ENCODE results near the gene BPIFB3. TPM values are rescaled to one million over a fixed set of nuclear protein-coding genes. Genes with fewer than 3 reads are reported as not detected.

The BPIFB3 gene
- total RNA-seq, 4 donors from 2014 or later = not detected

- TF ChIP-seq POLR2A (IDR thresholded peaks at IDR 0.05) = no peak
- no peak for TF ChIP-seq CTCF (IDR thresholded peaks at IDR 0.05)
- Histone ChIP-seq H3K9me3 (no peaks in the 10 kb centered on the region), H3K4me3 (no peak overlapping the region), H3K36me3 (no peaks in the 10 kb centered on the region), H3K27ac (no peak overlapping the region), H3K4me1 (no peaks in the 10 kb centered on the region), H3K27me3 (no peaks in the 10 kb centered on the region)
- intact Hi-C loops (cut with DNase I; ENCODE audit: low total_unique reads) = no loop called here
- DNase-seq = no peak
These were observed 28.3 kb upstream of the BPIFB3 start for GRCh38 chr20:33025318-33025876.

GRCh38 chr20:33026072-33026778 lies 27.5 kb upstream of the BPIFB3 start:
- H3K36me3 ChIP-seq = no peaks in the 10 kb centered on the region
- DNase-seq = no peak
- no peak overlapping the region for H3K4me3 ChIP-seq
- H3K9me3 ChIP-seq = no peaks in the 10 kb centered on the region
- H3K27me3 ChIP-seq = no peaks in the 10 kb centered on the region
- H3K27ac ChIP-seq = no peak overlapping the region
- H3K4me1 ChIP-seq = no peaks in the 10 kb centered on the region
- TF ChIP-seq POLR2A (IDR thresholded peaks at IDR 0.05) (no peak), CTCF (IDR thresholded peaks at IDR 0.05) (no peak)
- intact Hi-C loops (cut with DNase I; ENCODE audit: low total_unique reads) = no loop called here

- no peak for TF ChIP-seq POLR2A (IDR thresholded peaks at IDR 0.05)
- Histone ChIP-seq H3K9me3 (no peaks in the 10 kb centered on the region), H3K27me3 (no peaks in the 10 kb centered on the region), H3K4me1 (no peaks in the 10 kb centered on the region), H3K27ac (no peak overlapping the region), H3K4me3 (no peak overlapping the region), H3K36me3 (no peaks in the 10 kb centered on the region)
- intact Hi-C loops (cut with DNase I; ENCODE audit: low total_unique reads) = no loop called here
- no peak for DNase-seq
These were observed 26.6 kb upstream of the BPIFB3 start for GRCh38 chr20:33026779-33027759.

DNA sequence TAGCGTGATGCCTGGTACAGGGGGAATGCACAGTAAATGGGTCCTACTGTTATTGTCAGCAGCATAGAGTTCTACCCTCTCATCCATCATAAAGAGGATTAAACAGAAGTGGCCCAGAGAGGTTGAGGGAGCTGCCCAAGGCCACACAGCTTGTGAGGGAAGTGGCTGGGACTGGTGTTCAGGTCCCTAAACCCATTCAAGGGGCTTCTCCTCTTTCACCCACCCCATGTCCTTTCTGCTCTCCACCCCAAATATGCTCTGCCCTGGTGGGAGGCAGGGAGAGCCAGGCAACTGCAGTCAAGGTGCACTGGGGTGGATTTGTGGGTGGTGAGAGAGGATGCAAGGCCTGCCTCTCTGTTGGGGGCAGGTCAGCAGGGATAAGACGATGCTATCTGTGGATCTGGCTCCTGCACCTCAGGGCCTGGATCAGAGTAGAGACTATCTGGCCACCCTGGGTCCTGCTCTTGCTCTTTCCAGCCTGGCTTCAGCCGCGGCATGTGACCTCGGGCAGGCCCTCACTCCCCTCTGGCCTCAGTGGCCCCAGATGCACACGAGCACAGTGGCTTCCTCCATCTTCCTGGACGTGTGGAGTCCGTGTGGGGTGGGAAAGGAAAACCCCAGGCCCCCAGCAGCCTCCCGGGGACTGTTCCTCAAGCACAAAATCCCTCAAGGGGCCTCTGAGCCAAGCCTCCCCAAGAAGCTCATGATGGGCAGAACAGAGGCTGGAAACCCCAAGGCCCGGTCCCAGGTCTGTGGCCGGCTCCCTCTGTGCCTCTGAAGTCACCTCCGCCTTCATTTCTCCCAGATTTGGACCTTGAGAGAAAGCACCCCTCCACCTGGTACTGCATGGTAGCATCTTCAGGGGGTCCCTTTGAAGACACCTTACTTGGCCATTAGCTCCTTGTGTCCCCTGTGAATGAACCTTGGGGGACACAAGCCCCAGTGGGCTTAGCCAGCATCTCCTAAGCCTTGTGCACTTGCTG lies 25.6 kb upstream of the BPIFB3 start:
- Histone ChIP-seq H3K27me3 (no peaks in the 10 kb centered on the region), H3K4me1 (no peaks in the 10 kb centered on the region), H3K4me3 (no peak overlapping the region), H3K36me3 (no peaks in the 10 kb centered on the region), H3K27ac (no peak overlapping the region), H3K9me3 (no peaks in the 10 kb centered on the region)
- no peak for DNase-seq
- intact Hi-C loops (cut with DNase I; ENCODE audit: low total_unique reads) = no loop called here
- TF ChIP-seq CTCF (IDR thresholded peaks at IDR 0.05) = no peak
- no peak for TF ChIP-seq POLR2A (IDR thresholded peaks at IDR 0.05)

DNA sequence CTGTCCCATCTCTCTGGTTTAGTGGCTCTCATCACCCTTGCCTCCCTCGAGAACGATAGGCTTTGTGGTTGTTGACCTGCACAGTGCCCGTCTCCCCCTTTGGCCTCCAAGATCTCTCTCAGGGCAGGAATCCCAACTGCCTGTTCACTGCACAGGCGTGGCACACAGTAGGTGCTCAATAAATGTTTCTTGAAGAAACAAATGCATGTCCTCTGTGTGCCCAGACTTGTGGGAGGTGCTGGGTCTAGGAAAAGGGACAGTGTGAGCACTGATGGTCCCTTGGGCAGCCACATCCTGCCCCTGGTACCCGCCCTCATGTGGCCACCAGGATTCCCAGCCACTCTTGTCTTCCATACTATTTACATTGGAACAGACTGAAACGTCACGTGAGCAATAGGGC lies 24.8 kb upstream of the BPIFB3 start:
- no peaks in the 10 kb centered on the region for H3K9me3 ChIP-seq
- H3K4me3 ChIP-seq = no peak overlapping the region
- H3K27me3 ChIP-seq = no peaks in the 10 kb centered on the region
- no peak for TF ChIP-seq CTCF (IDR thresholded peaks at IDR 0.05)
- no peak for TF ChIP-seq POLR2A (IDR thresholded peaks at IDR 0.05)
- intact Hi-C loops (cut with DNase I; ENCODE audit: low total_unique reads) = no loop called here
- no peaks in the 10 kb centered on the region for H3K4me1 ChIP-seq
- no peaks in the 10 kb centered on the region for H3K36me3 ChIP-seq
- no peak overlapping the region for H3K27ac ChIP-seq
- no peak for DNase-seq

Measured in uterus (tissue), 4 donors.